GM21528 (cell line): ENCODE data around the gene HRCT1.
"Not testable (repeated sequence)": the region's sequence is repeated elsewhere in the genome, so short reads cannot be mapped to it uniquely, and the experiment has no call there.

Experiments
- ATAC-seq: cut with Tn5 transposase; IDR thresholded peaks from one replicate; pipeline ENCODE4 v1.9.1; 2021; ENCODE audit warnings: mild to moderate bottlenecking, moderate library complexity; ENCODE audit not compliant: unreplicated experiment, low FRiP score

The HRCT1 gene

GRCh38 chr9:35905912-35906679, at the start of gene HRCT1:
HRCT1 (plus strand) TSS chr9:35906202; CDS start chr9:35906288, 86 bp downstream.
- ATAC-seq: no peak

- ATAC-seq: no peak
Measured at GRCh38 chr9:35856206-35856605, 49.8 kb upstream of the HRCT1 start.

GRCh38 chr9:35856882-35857281, 49.1 kb upstream of the HRCT1 start:
- ATAC-seq: no peak

GRCh38 chr9:35858458-35858857, 47.5 kb upstream of the HRCT1 start:
- ATAC-seq: no peak

DNA sequence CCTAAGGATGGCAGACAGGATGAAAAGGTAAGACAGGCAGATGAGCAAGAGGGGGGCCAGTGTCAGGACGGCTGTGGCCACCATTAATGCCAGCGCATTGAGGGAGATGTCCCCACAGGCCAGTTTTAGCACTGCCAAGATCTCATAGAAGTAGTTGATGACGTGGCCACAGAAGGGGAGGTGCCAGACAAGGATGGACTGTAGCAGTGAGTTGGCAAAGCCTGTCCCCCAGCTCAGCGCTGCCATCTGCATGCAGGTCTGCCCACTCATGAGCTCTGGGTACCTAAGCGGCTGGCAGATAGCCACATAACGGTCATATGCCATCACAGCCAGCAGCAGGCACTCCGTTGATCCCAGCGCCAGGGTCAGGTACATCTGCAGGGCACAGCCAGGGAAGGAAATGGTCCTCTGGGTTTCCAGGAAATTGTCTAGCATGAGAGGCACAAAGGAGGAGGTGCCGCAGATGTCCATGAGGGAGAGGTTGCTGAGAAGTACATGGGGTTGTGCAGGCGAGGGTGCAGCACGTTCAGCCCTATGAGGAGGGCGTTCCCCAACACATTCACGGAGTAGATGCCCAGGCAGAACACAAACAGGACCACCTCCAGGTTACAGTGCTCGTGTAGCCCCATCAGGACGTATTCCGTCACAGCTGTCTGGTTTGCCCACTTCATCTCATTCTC, 46.6 kb upstream of the HRCT1 start:
- no peak for ATAC-seq

- ATAC-seq: no peak
Measured at GRCh38 chr9:35859990-35860339, 46.0 kb upstream of the HRCT1 start.

DNA sequence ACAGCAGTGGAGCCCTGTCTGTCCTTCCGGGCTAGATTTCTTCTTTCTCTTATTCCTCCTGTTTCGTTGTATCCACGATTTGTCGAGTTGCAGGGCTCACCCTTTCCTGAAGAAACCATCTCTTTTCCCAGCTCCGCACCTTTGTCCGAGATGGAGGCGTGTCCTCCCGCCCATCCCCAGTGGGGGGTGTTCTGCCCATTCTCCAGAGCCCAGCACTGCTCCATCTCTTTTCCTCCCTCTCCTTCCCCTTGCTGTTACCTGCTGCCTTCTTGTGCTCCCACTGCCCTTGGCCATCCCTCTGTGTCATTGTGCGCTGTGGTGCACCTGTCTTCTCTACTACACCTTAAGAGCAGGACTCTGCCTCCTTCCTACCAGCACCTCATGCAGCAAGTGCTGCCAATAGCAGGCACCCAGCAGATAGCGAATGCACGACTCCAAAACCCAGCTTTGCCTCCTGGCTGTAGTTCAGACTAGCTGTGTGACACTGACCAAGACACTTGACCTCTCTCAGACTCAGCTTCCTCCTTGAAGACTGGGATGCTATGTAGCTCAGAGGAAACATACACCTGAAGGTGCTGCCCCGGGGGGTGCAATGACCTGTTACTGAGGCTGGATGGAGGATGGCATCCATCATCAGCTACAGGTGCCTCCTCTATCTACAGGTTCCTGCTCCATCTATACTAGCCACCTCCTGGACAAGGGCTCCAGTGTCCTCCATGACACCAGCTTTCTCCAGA, 44.7 kb upstream of the HRCT1 start:
- ATAC-seq: no peak

GRCh38 chr9:35862328-35862727, 43.7 kb upstream of the HRCT1 start:
- ATAC-seq: no peak

GRCh38 chr9:35863583-35863982, 42.4 kb upstream of the HRCT1 start:
- ATAC-seq: no peak

DNA sequence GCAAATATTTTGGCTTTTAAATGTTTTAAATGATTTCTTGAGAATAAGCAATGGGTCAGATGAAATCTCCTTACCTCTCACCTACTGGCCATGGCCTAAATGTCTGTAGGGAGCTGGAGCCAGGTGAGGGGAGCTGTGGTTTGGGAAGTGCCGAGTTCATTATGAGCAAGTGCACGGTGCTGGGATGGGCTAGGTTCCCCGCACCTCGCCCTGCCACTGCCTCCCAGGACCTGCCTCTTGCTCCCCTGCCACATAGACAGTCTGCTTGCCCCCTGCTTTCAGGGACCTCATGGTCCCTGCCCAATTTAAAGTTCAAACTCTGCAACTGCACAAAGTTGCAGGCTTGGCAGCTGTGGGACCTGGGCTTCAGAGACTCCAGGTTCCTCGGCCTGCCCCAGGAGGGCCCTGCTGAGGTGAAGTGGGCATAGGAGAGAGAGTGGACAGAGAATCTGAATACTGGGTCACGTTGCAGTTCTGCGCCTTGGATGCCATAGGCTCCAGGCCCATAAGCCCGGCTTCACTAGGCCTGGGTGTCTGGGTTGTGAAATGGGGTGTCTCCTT, 41.2 kb upstream of the HRCT1 start:
- no peak for ATAC-seq

- no peak for ATAC-seq
Measured at GRCh38 chr9:35867538-35867937, 38.5 kb upstream of the HRCT1 start.

DNA sequence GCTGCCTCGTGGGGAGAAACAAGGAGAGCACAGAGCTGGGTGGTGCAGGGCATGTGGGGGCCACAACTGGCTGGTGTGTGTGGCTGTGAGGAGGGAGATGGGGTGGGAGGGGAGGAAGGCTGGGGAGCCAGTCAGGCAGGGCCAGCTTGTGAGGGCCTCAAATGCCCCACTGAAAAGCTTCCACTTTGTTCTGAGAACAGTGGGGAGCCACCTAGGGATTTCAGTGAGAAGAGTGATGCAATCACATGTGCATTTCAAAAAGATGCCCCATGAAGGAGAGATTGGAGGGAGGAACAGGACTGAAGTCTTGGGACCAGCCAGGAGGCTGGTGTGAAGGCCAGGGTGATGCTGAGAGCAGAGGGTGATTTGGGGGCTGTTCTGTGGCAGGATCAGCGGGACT, 37.1 kb upstream of the HRCT1 start:
- ATAC-seq: no peak

DNA sequence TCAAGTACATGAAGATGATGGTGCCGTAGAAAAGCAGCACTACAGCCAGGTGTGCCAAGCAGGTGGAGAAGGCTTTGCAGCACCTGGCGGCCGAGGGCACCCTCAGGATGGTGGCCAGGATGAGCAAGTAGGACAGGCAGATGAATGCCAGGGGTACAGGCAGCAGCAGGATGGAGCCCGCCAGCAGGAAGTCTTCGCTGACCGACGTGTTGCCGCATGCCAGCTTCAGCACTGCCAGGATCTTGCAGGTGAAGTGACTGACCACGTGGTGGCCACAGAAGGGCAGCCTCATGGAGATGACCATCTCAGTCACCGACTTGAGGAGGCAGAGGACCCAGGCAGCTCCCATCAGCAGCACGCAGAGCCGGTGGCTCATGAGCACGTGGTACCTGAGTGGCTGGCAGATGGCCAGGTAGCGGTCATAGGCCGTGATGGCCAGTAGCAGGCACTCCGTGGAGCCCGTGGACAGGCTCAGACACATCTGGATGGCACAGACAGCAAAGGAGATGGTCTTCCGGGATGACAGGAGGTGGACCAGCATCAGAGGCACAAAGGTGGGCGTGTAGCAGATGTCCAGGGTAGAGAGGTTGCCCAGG, 36.3 kb upstream of the HRCT1 start:
- ATAC-seq: no peak

DNA sequence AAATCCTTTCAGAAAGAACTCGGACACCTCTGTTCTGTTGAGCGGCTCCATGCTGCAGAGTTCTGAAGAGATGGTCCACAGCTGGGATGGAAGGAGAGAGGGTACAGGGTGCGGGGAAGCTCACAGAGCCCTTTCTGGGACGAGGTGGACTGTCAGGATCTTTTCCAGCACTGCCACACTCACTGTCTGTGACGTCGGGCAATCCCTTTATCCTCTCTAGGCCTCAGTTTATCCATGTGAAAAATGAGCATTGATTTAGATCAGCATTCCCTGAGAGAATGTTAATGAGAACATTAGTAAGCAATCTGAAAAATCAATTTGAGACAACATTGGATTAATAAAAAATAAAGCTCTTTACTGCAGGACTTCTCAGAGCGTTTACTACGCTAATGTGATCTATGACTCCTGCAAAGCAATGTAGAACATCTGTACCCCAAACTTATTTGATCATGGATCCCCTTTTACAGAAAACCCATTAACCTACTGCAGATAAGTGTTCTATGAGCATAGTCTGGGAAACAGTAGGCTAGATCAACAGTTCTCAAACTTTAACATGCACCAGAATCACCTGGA, 35.6 kb upstream of the HRCT1 start, which contains the start of gene OR13J1:
Gene OR13J1 (minus strand): TSS at position 51 of the 573 bp plus-strand sequence. CDS start 0 bp downstream, at position 51.
- ATAC-seq: no peak

GRCh38 chr9:35871545-35871944, 34.5 kb upstream of the HRCT1 start:
- no peak for ATAC-seq

- ATAC-seq: no peak
Measured at GRCh38 chr9:35872505-35872904, 33.5 kb upstream of the HRCT1 start.

DNA sequence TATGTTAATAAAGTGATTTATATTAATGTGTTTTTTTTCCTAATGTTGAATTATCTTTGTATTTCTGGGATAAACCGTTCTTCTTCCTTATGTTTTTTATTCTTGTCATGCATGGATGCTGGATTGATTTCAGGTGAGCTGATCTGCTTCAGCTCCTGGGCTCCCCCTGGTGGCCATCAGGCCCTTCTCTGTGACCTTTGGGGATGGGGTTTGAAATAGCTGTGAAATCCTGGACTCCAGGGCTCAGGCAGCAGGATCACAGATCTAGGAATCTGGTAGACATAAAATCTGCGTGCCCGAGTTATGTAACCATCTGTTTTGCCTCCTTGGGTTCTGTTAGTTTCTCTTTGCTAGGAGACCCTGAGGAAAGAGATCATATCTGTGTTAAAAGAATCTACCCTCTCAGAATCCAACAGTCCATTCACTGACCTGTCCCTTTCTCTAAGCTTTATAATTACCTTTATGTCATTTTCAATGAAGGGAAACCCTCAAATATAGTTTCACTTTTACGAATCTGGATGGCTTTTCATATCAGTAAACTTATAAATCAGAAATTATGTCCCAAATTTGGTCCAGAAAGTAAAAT, 23.6 kb upstream of the HRCT1 start:
- no peak for ATAC-seq

DNA sequence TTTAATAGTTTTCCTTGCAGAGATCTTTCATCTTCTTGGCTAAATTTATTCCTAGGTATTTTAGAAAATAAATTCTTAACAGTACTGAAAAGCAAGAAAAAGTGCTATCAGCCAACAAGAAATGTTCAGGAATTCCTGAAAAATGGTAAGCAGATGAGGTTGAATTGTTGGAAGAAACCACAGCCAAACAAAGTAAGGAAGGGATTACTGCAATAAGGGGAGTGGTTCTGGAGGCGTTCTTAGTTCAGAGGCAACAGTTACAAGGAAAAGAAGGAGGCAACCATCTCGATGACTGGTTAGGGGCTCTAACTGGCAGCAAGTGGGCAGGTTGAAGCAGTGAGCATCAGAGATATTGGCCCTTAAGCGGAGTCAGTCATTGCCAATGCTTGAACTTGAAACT, 23.0 kb upstream of the HRCT1 start:
- no peak for ATAC-seq

GRCh38 chr9:35884908-35885307, 21.1 kb upstream of the HRCT1 start:
- not testable (repeated sequence) for ATAC-seq

DNA sequence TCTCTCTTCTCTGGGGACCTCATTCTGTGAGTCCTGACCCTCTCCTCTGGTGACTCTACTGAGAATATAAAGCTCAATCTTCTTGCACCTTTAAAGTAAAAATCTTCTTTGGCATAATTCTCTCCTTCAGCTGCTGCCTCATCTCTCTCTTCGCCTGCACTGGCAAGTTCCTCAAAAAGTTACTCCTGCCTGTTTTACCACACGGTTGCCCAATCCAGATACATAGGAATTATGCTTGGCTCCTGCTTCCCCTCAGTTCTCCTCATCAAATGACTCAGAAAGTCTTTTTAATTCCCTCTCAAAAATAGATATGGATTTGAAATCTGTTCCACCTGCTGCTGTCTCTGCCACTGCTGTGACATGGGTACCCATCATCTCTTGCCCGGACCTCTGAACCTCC, 14.4 kb upstream of the HRCT1 start:
- ATAC-seq: no peak
